Measurements from ENCODE around the gene KIAA2012. TPM values are rescaled to one million over a fixed set of nuclear protein-coding genes. Genes with fewer than 3 reads are reported as not detected.

KIAA2012 gene
- total and polyA plus RNA-seq, 2 of the 4 experiments (the other 2 are of a cell fraction) = under 0.01 to 0.09 TPM

GRCh38 chr2:202127687-202128331, 54.8 kb downstream of the KIAA2012 start:
- 0 out of 2 replicates have a peak overlapping the region, but pooled peaks have one; percentile 12 for H3K23ac ChIP-seq (ENCODE audit: low read depth, low read length)
- WGBS, 2 experiments (ENCODE audit: extremely low coverage in 2 of 2, insufficient read length in 1 of 2) = 36% methylated on average over 2 of the region's 3 CpGs; no CpG with 5 or more reads in 1 of the 2 experiments
- dilution Hi-C loops (cut with HindIII; ENCODE audit: low sequenced_read_pairs, unreplicated experiment) (no loop called here), in situ Hi-C loops (cut with MboI; ENCODE audit: low sequenced_read_pairs) (no loop called here), intact Hi-C loops (cut with micrococcal nuclease) (no loop called here)
- H2BK5ac ChIP-seq (ENCODE audit: low read depth, low read length, poor library complexity, severe bottlenecking) = peak overlapping the region; percentile 22
- H3K27ac ChIP-seq (ENCODE audit: insufficient read depth, low read length) = peak overlapping the region; percentile 18; the same call in 1 of the 2 replicates
- peaks cover 7% of the 10 kb centered on the region for H3K9me1 ChIP-seq (ENCODE audit: insufficient read depth, low read length)
- H3K4me3 ChIP-seq (ENCODE audit: insufficient read depth, low read depth, low read length) = no peak overlapping the region
- no peak overlapping the region for H3K9ac ChIP-seq (ENCODE audit: low read depth, low read length)
- no peaks in the 10 kb centered on the region for H3K36me3 ChIP-seq (ENCODE audit: control insufficient read depth, insufficient read depth, low read length)
- no peak for DNase-seq
- H3K4me1 ChIP-seq (ENCODE audit: control insufficient read depth, insufficient read depth, low read length) = peaks cover 13% of the 10 kb centered on the region
- peak; percentile 44; the same call in 1 of the 2 replicates for ATAC-seq (ENCODE audit: low read depth)
- peak overlapping the region; percentile 32; the same call in 1 of the 2 replicates for H3K4me2 ChIP-seq (ENCODE audit: low read depth, low read length)
- ChIA-PET POLR2A (ENCODE audit: unreplicated experiment) (no interaction called here), CTCF (no interaction called here)
- peak overlapping the region; percentile 43; the same call in 1 of the 2 replicates for H4K91ac ChIP-seq (ENCODE audit: insufficient read depth, low read depth, low read length)
- no peaks in the 10 kb centered on the region for H3K79me1 ChIP-seq (ENCODE audit: low read depth in 1 of 2, low read length in 2 of 2)
- peak overlapping the region; percentile 52 for H3K14ac ChIP-seq (replicated peaks; ENCODE audit: low read depth, low read length)
- no peak overlapping the region for H2AK9ac ChIP-seq (replicated peaks; ENCODE audit: low read depth, low read length, poor library complexity)
- H2AFZ ChIP-seq (replicated peaks; ENCODE audit: low read length, poor library complexity) = peak overlapping the region; percentile 68
- peak overlapping the region; percentile 36; the same call in 1 of the 3 replicates for H2BK15ac ChIP-seq (ENCODE audit: low read depth, low read length)
- H2BK20ac ChIP-seq (ENCODE audit: low read depth, low read length) = peak overlapping the region; percentile 57; the same call in 1 of the 2 replicates
- no peaks in the 10 kb centered on the region for H3K9me3 ChIP-seq (ENCODE audit: control insufficient read depth, insufficient read depth, low read length)
- H3K56ac ChIP-seq (ENCODE audit: extremely low read depth, insufficient read depth, low read length) = no peak overlapping the region
- BruUV-seq (replicated peaks) = no TSS peak
- peak overlapping the region; percentile 52 for H3K4ac ChIP-seq (ENCODE audit: low read depth, low read length)
- peak overlapping the region; percentile 62; the same call in 1 of the 2 replicates for H2BK120ac ChIP-seq (ENCODE audit: low read depth, low read length)
- peak overlapping the region; percentile 4; the same call in 1 of the 2 replicates for H3K18ac ChIP-seq (ENCODE audit: low read depth, low read length)
- H4K8ac ChIP-seq (ENCODE audit: low read depth in 2 of 2, low read length in 2 of 2) = peak overlapping the region in 1 of 2 experiments; percentile 61; a peak in 2 of 4 replicates
- H4K5ac ChIP-seq (ENCODE audit: low read depth, low read length) = no peak overlapping the region; the same call in 1 of the 2 replicates
- H3K27me3 ChIP-seq (ENCODE audit: control insufficient read depth, insufficient read depth, low read length) = no peaks in the 10 kb centered on the region
- H2AK5ac ChIP-seq (ENCODE audit: low read depth, low read length) = peak overlapping the region; percentile 73
- no peaks in the 10 kb centered on the region for H4K20me1 ChIP-seq (ENCODE audit: insufficient read depth, low read length)
- TF ChIP-seq FOS (IDR thresholded peaks at IDR 0.05; ENCODE audit: low read depth, low read length) (no peak), CHD1 (IDR thresholded peaks at IDR 0.05; ENCODE audit: low read depth, low read length) (no peak), CEBPB (IDR thresholded peaks at IDR 0.05; ENCODE audit: low read depth, low read length) (no peak), RCOR1 (IDR thresholded peaks at IDR 0.05; ENCODE audit: insufficient replicate concordance, low read length) (no peak), RFX5 (IDR thresholded peaks at IDR 0.05; ENCODE audit: low read depth, low read length) (no peak), MAZ (IDR thresholded peaks at IDR 0.05; ENCODE audit: borderline replicate concordance, low read depth, low read length) (no peak), BHLHE40 (IDR thresholded peaks at IDR 0.05; ENCODE audit: low read depth, low read length) (no peak), MXI1 (IDR thresholded peaks at IDR 0.05; ENCODE audit: borderline replicate concordance, low read depth, low read length) (no peak), USF2 (IDR thresholded peaks at IDR 0.05; ENCODE audit: low read depth, low read length) (no peak), POLR2A (IDR thresholded peaks at IDR 0.05; ENCODE audit: low read depth, low read length) (no peak), SMC3 (IDR thresholded peaks at IDR 0.05; ENCODE audit: low read depth, low read length) (no peak), NFE2L2 (IDR thresholded peaks at IDR 0.05; ENCODE audit: low read depth, low read length) (no peak), RAD21 (IDR thresholded peaks at IDR 0.05; ENCODE audit: low read length) (no peak)
- TF ChIP-seq, protein P1, sequence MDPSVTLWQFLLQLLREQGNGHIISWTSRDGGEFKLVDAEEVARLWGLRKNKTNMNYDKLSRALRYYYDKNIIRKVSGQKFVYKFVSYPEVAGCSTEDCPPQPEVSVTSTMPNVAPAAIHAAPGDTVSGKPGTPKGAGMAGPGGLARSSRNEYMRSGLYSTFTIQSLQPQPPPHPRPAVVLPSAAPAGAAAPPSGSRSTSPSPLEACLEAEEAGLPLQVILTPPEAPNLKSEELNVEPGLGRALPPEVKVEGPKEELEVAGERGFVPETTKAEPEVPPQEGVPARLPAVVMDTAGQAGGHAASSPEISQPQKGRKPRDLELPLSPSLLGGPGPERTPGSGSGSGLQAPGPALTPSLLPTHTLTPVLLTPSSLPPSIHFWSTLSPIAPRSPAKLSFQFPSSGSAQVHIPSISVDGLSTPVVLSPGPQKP (IDR thresholded peaks at IDR 0.05; ENCODE audit: borderline replicate concordance, low read depth, low read length) = no peak
- TF ChIP-seq, protein P2, sequence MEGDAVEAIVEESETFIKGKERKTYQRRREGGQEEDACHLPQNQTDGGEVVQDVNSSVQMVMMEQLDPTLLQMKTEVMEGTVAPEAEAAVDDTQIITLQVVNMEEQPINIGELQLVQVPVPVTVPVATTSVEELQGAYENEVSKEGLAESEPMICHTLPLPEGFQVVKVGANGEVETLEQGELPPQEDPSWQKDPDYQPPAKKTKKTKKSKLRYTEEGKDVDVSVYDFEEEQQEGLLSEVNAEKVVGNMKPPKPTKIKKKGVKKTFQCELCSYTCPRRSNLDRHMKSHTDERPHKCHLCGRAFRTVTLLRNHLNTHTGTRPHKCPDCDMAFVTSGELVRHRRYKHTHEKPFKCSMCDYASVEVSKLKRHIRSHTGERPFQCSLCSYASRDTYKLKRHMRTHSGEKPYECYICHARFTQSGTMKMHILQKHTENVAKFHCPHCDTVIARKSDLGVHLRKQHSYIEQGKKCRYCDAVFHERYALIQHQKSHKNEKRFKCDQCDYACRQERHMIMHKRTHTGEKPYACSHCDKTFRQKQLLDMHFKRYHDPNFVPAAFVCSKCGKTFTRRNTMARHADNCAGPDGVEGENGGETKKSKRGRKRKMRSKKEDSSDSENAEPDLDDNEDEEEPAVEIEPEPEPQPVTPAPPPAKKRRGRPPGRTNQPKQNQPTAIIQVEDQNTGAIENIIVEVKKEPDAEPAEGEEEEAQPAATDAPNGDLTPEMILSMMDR (conservative IDR thresholded peaks at IDR 0.05; ENCODE audit: low read depth, low read length) = no peak

Data from IMR-90 (cell line).